ENCODE results near the gene RIC8A. TPM values are rescaled to one million over a fixed set of nuclear protein-coding genes. Genes with fewer than 3 reads are reported as not detected.
A peak's percentile ranks its signal among the peaks of the same experiment; 100 is the strongest.

The RIC8A gene
- total and polyA plus RNA-seq, 8 donors, result 29.7 to 49.3 (median 40.9) TPM

DNA sequence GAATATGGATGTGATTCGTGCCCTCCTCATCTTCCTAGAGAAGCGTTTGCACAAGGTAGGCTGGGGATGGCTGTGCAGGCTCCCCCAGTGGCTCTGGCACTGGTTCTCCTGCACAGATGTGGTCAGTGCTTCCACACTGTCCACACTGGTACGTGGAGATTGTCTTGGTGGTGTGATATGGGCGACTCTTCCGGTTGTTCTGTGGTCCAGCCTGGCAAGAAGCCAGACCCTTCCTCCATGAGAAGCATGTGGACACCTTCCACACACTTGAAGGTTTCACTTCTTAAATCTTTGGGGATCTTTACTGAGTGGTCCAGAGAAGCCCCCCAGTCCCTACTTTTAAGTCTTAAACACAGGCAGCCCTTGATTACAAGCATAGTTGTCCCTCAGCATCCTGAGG lies 3.8 kb downstream of the RIC8A start:
- ATAC-seq (no peak), DNase-seq (peak in 2 of 6 donors; percentile 17 to 31), FAIRE-seq (no peak)
- Histone ChIP-seq H3K4me3 (no peak overlapping the region), H3K36me3 (peaks cover 0 to 49% (median 33%) of the 10 kb centered on the region in 3 donors), H3K27me3 (no peaks in the 10 kb centered on the region), H3K27ac (no peak overlapping the region), H3K4me1 (peaks cover 10 to 13% (median 13%) of the 10 kb centered on the region in 3 donors), H3K9me3 (no peaks in the 10 kb centered on the region)
- WGBS, 2 donors, result 73 to 81% methylated on average over 5 of the region's 5 CpGs
- intact Hi-C loops (cut with DNase I), result no loop called here
- TF ChIP-seq, protein P1, sequence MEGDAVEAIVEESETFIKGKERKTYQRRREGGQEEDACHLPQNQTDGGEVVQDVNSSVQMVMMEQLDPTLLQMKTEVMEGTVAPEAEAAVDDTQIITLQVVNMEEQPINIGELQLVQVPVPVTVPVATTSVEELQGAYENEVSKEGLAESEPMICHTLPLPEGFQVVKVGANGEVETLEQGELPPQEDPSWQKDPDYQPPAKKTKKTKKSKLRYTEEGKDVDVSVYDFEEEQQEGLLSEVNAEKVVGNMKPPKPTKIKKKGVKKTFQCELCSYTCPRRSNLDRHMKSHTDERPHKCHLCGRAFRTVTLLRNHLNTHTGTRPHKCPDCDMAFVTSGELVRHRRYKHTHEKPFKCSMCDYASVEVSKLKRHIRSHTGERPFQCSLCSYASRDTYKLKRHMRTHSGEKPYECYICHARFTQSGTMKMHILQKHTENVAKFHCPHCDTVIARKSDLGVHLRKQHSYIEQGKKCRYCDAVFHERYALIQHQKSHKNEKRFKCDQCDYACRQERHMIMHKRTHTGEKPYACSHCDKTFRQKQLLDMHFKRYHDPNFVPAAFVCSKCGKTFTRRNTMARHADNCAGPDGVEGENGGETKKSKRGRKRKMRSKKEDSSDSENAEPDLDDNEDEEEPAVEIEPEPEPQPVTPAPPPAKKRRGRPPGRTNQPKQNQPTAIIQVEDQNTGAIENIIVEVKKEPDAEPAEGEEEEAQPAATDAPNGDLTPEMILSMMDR (IDR thresholded peaks at IDR 0.05), result no peak

DNA sequence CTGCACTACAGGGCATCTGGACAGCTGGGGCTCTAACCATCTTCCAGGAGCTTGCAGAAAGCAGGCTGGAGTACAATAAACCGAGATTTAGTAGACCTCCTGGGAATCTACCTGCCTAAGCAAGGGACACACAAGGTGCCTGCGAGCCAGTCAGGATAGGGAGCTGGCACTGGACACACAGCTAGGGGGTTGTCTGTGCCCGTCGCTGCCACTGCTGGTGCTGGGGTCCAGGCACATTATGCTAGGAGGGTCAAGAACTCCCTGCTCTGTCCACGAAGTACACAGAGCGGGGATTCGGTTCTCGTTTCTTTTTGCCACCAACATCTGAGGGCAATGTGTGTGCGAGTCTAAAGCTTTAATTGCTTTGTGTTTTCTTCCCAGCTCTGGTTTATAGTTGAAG lies 4.2 kb downstream of the RIC8A start:
- intact Hi-C loops (cut with DNase I), result no loop called here
- FAIRE-seq, result no peak
- no peak overlapping the region for H3K27ac ChIP-seq
- peaks cover 0 to 49% (median 33%) of the 10 kb centered on the region in 3 donors for H3K36me3 ChIP-seq
- ATAC-seq, result no peak
- DNase-seq, result peak in 2 of 6 donors; percentile 10 to 44
- H3K4me1 ChIP-seq, result peaks cover 10 to 13% (median 13%) of the 10 kb centered on the region in 3 donors
- no peak overlapping the region for H3K4me3 ChIP-seq
- H3K27me3 ChIP-seq, result no peaks in the 10 kb centered on the region
- H3K9me3 ChIP-seq, result no peaks in the 10 kb centered on the region
- TF ChIP-seq, protein P1 (IDR thresholded peaks at IDR 0.05), result no peak
- WGBS, 2 donors, result 84 to 95% methylated on average over 9 of the region's 9 CpGs

DNA sequence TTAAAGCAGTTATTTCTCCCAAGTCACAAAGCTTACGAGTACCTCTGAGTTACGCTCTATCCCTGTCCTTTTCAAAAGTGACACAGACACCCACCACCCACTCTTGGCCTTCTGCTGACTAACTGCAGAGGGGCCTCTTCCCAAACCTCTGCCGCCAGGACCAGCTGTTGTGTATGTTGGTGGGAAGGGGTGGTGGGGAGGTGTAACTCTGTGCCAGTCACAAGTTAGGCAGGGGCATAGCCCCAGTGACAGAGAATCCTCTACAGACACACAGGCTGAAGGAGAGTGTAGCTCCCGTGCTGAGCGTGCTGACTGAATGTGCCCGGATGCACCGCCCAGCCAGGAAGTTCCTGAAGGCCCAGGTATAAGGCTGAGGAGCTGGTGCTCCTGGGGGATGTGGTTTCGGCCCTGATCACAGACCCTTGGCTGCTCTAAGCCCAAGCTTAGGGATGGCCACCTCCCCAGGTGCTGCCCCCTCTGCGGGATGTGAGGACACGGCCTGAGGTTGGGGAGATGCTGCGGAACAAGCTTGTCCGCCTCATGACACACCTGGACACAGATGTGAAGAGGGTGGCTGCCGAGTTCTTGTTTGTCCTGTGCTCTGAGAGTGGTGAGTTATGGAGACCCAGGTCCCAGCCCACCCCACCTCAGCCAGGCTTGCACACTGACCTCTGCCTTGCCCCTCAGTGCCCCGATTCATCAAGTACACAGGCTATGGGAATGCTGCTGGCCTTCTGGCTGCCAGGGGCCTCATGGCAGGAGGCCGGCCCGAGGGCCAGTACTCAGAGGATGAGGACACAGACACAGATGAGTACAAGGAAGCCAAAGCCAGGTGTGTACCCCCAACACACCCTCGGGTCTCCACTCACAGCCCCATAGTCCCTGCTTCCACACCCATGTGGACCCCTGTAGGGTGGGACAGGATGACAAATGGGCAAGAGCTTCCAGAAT lies 4.9 kb downstream of the RIC8A start:
- intact Hi-C loops (cut with DNase I), result no loop called here
- Histone ChIP-seq H3K9me3 (no peaks in the 10 kb centered on the region), H3K27ac (no peak overlapping the region), H3K4me1 (peaks cover 10 to 13% (median 13%) of the 10 kb centered on the region in 3 donors), H3K27me3 (no peaks in the 10 kb centered on the region), H3K4me3 (no peak overlapping the region), H3K36me3 (peaks cover 0 to 49% (median 33%) of the 10 kb centered on the region in 3 donors)
- WGBS, 2 donors, result 88 to 90% methylated on average over 17 of the region's 17 CpGs
- DNase-seq, result peak in 2 of 6 donors; percentile 10 to 35
- FAIRE-seq, result no peak
- TF ChIP-seq, protein P1 (IDR thresholded peaks at IDR 0.05), result no peak
- no peak for ATAC-seq

GRCh38 chr11:213111-213510 lies 5.6 kb downstream of the RIC8A start:
- FAIRE-seq (no peak), DNase-seq (peak in 1 of 6 donors; percentile 26), ATAC-seq (no peak)
- H3K27ac ChIP-seq, result no peak overlapping the region
- H3K9me3 ChIP-seq, result no peaks in the 10 kb centered on the region
- intact Hi-C loops (cut with DNase I), result no loop called here
- 87 to 89% methylated on average over 4 of the region's 4 CpGs for WGBS, 2 donors
- H3K4me3 ChIP-seq, result no peak overlapping the region
- H3K27me3 ChIP-seq, result no peaks in the 10 kb centered on the region
- H3K36me3 ChIP-seq, result peaks cover 0 to 49% (median 33%) of the 10 kb centered on the region in 3 donors
- TF ChIP-seq, protein P1 (IDR thresholded peaks at IDR 0.05), result no peak
- H3K4me1 ChIP-seq, result peaks cover 10 to 13% (median 13%) of the 10 kb centered on the region in 3 donors
